ENCODE data around the gene PCDH15.
"Not testable (repeated sequence)": the region's sequence is repeated elsewhere in the genome, so short reads cannot be mapped to it uniquely, and the experiment has no call there.

The PCDH15 gene

DNA sequence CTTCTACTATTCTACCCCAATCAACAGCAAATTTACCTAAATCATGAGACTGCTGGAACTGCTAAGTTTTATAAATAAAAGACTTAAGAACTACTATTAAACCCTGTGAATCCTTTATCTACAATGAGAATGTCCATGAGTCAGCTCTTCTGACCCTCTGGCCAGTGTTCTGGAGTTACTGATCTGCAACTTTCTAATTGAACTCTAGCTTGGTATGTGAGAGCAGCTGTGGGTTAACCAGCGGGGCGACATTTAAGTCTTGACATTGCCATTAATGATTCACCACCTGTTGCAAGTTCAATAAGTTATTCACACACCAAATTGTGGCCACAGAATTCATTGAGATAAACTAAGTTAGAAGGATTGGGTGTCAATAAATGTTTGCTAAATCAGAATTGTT lies 359.8 kb downstream of the PCDH15 start:
- peaks cover 0 to 9% of the 10 kb centered on the region in 2 donors for H3K9me3 Mint-ChIP-seq
- H3K4me1 Mint-ChIP-seq: no peaks in the 10 kb centered on the region
- DNase-seq: no peak
- no peak overlapping the region for H3K27ac Mint-ChIP-seq
- H3K27me3 Mint-ChIP-seq: no peaks in the 10 kb centered on the region
- no peak for ATAC-seq
- no peak overlapping the region for H3K4me3 Mint-ChIP-seq

DNA sequence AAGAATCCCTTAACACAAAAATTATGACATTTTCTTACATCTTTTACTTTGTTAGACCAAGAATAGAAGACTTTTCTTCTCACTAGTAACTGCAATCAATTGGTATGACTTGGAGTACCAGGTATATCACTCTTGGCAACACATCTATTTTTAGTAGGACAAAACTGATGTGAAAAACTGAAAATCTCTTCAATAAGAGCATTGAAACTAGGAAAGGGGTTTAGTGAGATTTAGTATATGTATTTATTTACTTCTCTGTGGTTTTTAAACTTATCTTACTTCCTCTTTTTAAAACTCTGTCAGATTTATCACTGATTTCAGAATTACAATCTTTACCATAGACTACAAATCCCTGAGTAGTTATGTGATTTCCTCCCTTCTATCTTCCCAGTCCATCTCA lies 366.2 kb downstream of the PCDH15 start:
- Mint-ChIP-seq H3K4me1 (no peaks in the 10 kb centered on the region), H3K27ac (no peak overlapping the region), H3K27me3 (no peaks in the 10 kb centered on the region), H3K9me3 (peaks cover 4 to 7% of the 10 kb centered on the region in 2 donors), H3K4me3 (no peak overlapping the region)
- ATAC-seq (no peak), DNase-seq (no peak)

DNA sequence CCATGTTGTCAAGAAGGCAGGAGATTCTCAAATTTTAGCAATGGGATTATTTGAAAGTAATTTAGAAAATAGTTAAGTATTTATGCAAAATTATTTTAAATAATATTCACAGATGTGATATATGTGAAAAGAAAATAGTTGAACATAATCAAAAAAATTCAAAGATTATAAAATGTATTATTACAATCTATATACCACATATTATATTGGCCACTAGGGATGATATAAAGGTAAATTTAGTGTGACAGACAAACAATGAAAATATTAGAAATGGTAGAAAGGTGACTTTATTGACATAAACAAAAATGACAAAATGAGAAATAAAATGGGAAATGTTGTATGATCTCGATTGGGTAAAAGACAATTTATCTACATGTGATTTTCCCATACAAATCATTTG lies 385.5 kb downstream of the PCDH15 start:
- Mint-ChIP-seq H3K27ac (no peak overlapping the region), H3K27me3 (no peaks in the 10 kb centered on the region), H3K9me3 (peaks cover 4 to 7% of the 10 kb centered on the region in 2 donors), H3K4me3 (no peak overlapping the region), H3K4me1 (no peaks in the 10 kb centered on the region)
- DNase-seq: no peak
- ATAC-seq: no peak

- DNase-seq (no peak), ATAC-seq (no peak)
- Mint-ChIP-seq H3K9me3 (no peaks in the 10 kb centered on the region), H3K27ac (no peak overlapping the region), H3K4me1 (no peaks in the 10 kb centered on the region), H3K27me3 (no peaks in the 10 kb centered on the region), H3K4me3 (no peak overlapping the region)
Observed at GRCh38 chr10:54402576-54402975, 398.5 kb downstream of the PCDH15 start.

GRCh38 chr10:54396031-54396430 lies 405.0 kb downstream of the PCDH15 start:
- Mint-ChIP-seq H3K9me3 (peaks cover 4 to 8% of the 10 kb centered on the region in 2 donors), H3K4me3 (no peak overlapping the region), H3K4me1 (no peaks in the 10 kb centered on the region), H3K27me3 (no peaks in the 10 kb centered on the region), H3K27ac (no peak overlapping the region)
- no peak for DNase-seq
- no peak for ATAC-seq

GRCh38 chr10:54394598-54394997 lies 406.4 kb downstream of the PCDH15 start:
- H3K27ac Mint-ChIP-seq, H3K27me3 Mint-ChIP-seq, H3K9me3 Mint-ChIP-seq, ATAC-seq, H3K4me3 Mint-ChIP-seq, H3K4me1 Mint-ChIP-seq, DNase-seq: not testable (repeated sequence)

GRCh38 chr10:54372179-54372578 lies 428.9 kb downstream of the PCDH15 start:
- Mint-ChIP-seq H3K4me3 (no peak overlapping the region), H3K27me3 (no peaks in the 10 kb centered on the region), H3K27ac (no peak overlapping the region), H3K9me3 (peaks cover 0 to 3% of the 10 kb centered on the region in 2 donors), H3K4me1 (no peaks in the 10 kb centered on the region)
- ATAC-seq (no peak), DNase-seq (no peak)

DNA sequence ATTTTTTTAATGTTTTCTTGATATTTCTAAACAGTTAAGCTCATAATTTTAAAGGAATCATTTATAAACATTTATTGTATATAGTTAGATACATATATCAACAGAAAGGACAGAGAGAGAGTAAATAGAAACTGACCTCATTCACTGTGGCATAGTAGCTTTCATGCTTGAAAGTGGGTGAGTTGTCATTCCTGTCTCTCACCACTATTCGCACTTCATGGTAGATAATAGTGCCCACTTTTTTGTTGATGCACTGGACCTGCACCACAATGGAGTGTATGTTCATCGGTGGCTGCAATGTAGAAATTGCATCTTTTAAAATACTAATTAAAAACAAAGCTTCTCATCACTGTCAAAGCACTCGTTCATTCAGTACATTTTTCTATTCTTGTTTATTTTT lies 432.0 kb downstream of the PCDH15 start:
- Mint-ChIP-seq H3K27me3 (no peaks in the 10 kb centered on the region), H3K4me3 (no peak overlapping the region), H3K9me3 (peaks cover 0 to 7% of the 10 kb centered on the region in 2 donors), H3K4me1 (no peaks in the 10 kb centered on the region), H3K27ac (no peak overlapping the region)
- no peak for DNase-seq
- ATAC-seq: no peak

DNA sequence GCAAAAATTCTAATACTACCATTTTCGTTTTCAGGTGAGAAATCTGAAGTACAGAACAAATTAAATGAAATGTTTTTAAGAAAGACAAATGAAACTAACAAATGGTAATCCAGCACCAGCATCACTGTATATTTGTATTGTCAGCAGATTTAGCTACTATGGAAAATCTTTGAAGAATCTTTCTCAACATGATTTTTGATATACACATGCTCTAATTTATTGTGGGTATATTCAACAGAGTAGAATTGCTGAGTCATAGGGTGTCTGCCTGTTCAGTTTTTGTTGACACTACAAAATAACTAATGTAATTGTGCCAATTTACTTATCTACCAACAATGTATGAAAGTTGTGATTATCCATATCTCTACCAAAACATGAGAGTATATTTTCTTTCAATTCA lies 437.6 kb downstream of the PCDH15 start:
- no peak overlapping the region for H3K27ac Mint-ChIP-seq
- H3K4me3 Mint-ChIP-seq: no peak overlapping the region
- ATAC-seq (no peak), DNase-seq (no peak)
- H3K27me3 Mint-ChIP-seq: no peaks in the 10 kb centered on the region
- H3K4me1 Mint-ChIP-seq: no peaks in the 10 kb centered on the region
- H3K9me3 Mint-ChIP-seq: peaks cover 0 to 7% of the 10 kb centered on the region in 2 donors

DNA sequence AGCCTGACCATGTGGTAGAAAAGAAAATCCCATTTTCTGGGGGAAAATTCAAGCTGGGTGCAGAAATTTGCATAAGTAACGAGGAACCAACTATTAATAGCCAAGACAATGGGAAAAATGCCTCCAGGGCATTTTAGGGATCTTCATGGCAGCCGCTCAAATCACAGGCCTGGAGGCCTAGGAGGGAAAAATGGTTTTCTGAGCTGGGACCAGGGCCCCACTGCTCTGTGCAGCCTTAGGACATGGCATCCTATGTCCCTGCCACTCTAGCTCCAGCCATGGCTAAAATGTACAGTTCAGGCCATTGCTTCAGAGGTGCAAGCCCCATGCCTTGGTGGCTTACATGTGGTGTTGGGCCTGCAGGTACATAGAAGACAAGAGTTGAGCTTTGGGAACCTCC lies 459.0 kb downstream of the PCDH15 start:
- DNase-seq: no peak

DNA sequence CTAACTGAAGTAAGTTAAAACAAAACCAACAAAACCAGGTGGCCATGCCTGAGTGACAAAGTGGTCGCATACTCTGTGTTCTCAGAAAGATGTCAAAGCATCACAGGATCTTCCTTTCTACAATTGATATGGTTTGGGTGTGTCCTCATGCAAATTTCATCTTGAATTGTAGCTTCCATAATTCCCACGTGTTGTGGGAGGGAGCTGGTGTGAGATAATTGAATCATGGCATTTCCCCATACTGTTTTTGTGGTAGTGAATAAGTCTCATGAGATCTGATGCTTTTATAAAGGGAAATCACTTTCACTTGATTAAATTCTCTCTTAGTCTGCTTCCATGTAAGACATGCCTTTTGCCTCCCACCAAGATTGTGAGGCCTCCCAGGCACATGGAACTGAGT lies 465.7 kb downstream of the PCDH15 start:
- DNase-seq: no peak
- Mint-ChIP-seq H3K4me3 (no peak overlapping the region), H3K4me1 (no peaks in the 10 kb centered on the region), H3K27ac (no peak overlapping the region), H3K27me3 (no peaks in the 10 kb centered on the region), H3K9me3 (peaks cover 12 to 19% of the 10 kb centered on the region in 2 donors)
- ATAC-seq: no peak

More for the DNA sequence above, 459.0 kb downstream of the PCDH15 start:
- H3K27ac Mint-ChIP-seq: peak overlapping the region in 1 of 2 donors; percentile 34
- H3K4me1 Mint-ChIP-seq: no peaks in the 10 kb centered on the region
- H3K9me3 Mint-ChIP-seq: peaks cover 14 to 30% of the 10 kb centered on the region in 2 donors
- no peak for ATAC-seq
- H3K4me3 Mint-ChIP-seq: no peak overlapping the region
- no peaks in the 10 kb centered on the region for H3K27me3 Mint-ChIP-seq

GRCh38 chr10:54319341-54319740 lies 481.7 kb downstream of the PCDH15 start:
- Mint-ChIP-seq H3K27me3 (no peaks in the 10 kb centered on the region), H3K9me3 (peaks cover 0 to 9% of the 10 kb centered on the region in 2 donors), H3K4me3 (no peak overlapping the region), H3K27ac (no peak overlapping the region), H3K4me1 (no peaks in the 10 kb centered on the region)
- DNase-seq (no peak), ATAC-seq (no peak)

DNA sequence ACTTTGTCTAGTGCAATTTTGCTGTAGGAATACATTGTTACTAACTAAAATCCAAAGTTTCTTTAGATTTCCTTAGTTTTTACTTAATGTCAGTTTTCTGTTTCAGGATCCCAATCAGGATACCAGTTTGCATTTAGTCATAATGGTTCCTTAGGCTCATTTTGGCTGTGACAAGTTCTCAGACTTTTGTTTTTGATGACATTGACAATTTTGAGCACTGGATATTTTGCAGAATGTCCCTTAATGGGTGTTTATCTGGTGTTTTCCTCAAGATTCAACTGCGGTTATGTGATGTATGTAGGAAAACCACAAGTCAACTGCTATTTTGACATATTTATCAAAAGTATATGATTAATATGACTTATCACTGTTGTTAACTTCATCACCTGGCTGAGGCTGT lies 482.6 kb downstream of the PCDH15 start:
- peaks cover 0 to 9% of the 10 kb centered on the region in 2 donors for H3K9me3 Mint-ChIP-seq
- no peaks in the 10 kb centered on the region for H3K4me1 Mint-ChIP-seq
- ATAC-seq (no peak), DNase-seq (no peak)
- H3K27ac Mint-ChIP-seq: no peak overlapping the region
- no peaks in the 10 kb centered on the region for H3K27me3 Mint-ChIP-seq
- no peak overlapping the region for H3K4me3 Mint-ChIP-seq

GRCh38 chr10:54314430-54314829 lies 486.6 kb downstream of the PCDH15 start:
- Mint-ChIP-seq H3K9me3 (peaks cover 0 to 13% of the 10 kb centered on the region in 2 donors), H3K27me3 (no peaks in the 10 kb centered on the region), H3K27ac (no peak overlapping the region), H3K4me1 (no peaks in the 10 kb centered on the region), H3K4me3 (no peak overlapping the region)
- ATAC-seq: no peak
- no peak for DNase-seq

GRCh38 chr10:54284526-54285193 lies 516.4 kb downstream of the PCDH15 start:
- H3K4me3 Mint-ChIP-seq: no peak overlapping the region
- H3K27me3 Mint-ChIP-seq: no peaks in the 10 kb centered on the region
- no peak for ATAC-seq
- no peak for DNase-seq
- no peak overlapping the region for H3K27ac Mint-ChIP-seq
- peaks cover 5 to 7% of the 10 kb centered on the region in 2 donors for H3K9me3 Mint-ChIP-seq
- H3K4me1 Mint-ChIP-seq: no peaks in the 10 kb centered on the region

DNA sequence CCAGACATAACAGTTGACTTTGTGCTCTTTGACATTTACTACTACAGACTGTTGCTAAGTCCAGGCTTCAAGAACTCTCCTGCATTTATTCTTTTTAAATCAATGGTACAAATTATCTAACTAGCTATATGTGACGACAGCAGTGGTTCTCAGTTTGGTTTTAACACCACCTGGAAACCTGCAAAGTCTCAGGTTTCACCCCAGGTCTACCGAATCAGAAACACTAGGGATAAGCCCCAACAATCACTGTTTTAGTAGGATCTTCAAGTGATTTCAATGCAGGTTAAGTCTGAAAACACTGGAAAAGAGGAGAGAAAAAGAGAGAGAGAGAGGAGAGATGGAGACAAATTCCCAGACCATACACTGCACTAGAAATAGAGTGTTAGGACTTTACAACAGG lies 519.0 kb downstream of the PCDH15 start:
- no peak for ATAC-seq
- H3K27me3 Mint-ChIP-seq: no peaks in the 10 kb centered on the region
- no peak overlapping the region for H3K4me3 Mint-ChIP-seq
- no peak overlapping the region for H3K27ac Mint-ChIP-seq
- no peaks in the 10 kb centered on the region for H3K4me1 Mint-ChIP-seq
- peaks cover 0 to 4% of the 10 kb centered on the region in 2 donors for H3K9me3 Mint-ChIP-seq
- DNase-seq: no peak

GRCh38 chr10:54266395-54266794 lies 534.6 kb downstream of the PCDH15 start:
- no peak for DNase-seq
- peaks cover 6 to 26% of the 10 kb centered on the region in 2 donors for H3K9me3 Mint-ChIP-seq
- no peak overlapping the region for H3K4me3 Mint-ChIP-seq
- no peaks in the 10 kb centered on the region for H3K27me3 Mint-ChIP-seq
- no peak for ATAC-seq
- H3K27ac Mint-ChIP-seq: no peak overlapping the region
- no peaks in the 10 kb centered on the region for H3K4me1 Mint-ChIP-seq

All from stimulated activated naive CD8-positive, alpha-beta T cell treated with anti-CD3 and anti-CD28 coated beads, Interleukin-15, amount 100 ng/mL, for 72 hours (primary cell).